Measurements from ENCODE around the gene ARSK.
"Not testable (repeated sequence)": the region's sequence is repeated elsewhere in the genome, so short reads cannot be mapped to it uniquely, and the experiment has no call there.

ARSK gene

GRCh38 chr5:95623706-95624105 is 68.8 kb downstream of the ARSK start:
- DNase-seq = no peak

DNA sequence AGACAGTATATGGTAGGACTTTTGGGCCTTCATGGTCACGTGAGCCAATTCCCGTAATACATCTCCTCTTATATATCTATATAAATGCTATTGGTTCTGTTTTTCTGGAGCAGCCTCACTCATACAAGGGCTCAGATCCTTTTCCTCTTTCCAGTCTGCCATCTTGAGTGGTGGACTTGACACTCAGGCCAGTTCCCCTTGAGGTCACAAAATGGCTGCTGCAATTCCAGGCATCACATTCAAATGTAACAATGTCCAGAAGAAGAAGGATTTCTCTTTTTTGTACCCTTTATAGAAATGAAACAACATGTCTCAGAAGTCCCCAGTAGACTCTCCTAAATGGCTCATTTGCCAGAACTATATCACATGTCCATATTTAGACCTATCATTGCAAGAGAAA is 69.5 kb downstream of the ARSK start:
- DNase-seq = no peak

- no peak for DNase-seq
Measured at GRCh38 chr5:95626701-95627100, 71.8 kb downstream of the ARSK start.

GRCh38 chr5:95627971-95628810 is 73.3 kb downstream of the ARSK start:
- no peak for DNase-seq

GRCh38 chr5:95628933-95629332 is 74.0 kb downstream of the ARSK start:
- no peak for DNase-seq

GRCh38 chr5:95630394-95630917 is 75.6 kb downstream of the ARSK start:
- DNase-seq = no peak

DNA sequence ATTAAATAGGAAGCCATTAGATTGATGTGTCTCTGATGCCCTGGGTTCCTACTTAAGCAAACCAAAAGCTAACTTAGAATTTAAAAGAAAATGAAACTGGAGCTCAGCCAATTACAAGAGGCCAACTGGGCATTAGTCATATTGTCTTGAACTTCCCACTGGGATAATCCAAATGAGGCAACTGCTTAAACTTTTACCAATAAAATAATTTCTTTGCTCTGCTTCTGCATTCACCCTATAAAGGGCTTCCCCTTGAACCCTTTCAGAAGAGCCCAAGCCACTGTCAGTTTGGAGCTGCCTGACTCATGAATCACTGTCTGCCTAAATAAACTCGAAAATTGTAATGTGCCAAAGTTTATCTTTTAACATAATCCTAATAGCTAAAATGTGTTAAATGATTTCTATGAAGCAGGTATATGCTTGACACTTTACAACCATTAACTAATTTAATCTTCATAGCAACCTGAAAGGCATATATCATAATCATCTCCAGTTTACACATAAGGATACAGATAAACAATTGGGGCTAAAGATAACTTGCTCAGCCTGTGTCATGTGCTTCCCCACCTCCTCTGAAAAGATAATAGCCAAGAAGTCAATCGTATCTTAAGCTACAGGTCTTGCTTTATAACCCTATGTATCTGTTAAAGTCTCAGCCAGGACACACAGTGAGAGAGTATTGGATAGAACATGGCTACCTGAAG is 76.5 kb downstream of the ARSK start:
- DNase-seq = no peak

GRCh38 chr5:95631991-95632675 is 77.2 kb downstream of the ARSK start:
- DNase-seq = no peak

DNA sequence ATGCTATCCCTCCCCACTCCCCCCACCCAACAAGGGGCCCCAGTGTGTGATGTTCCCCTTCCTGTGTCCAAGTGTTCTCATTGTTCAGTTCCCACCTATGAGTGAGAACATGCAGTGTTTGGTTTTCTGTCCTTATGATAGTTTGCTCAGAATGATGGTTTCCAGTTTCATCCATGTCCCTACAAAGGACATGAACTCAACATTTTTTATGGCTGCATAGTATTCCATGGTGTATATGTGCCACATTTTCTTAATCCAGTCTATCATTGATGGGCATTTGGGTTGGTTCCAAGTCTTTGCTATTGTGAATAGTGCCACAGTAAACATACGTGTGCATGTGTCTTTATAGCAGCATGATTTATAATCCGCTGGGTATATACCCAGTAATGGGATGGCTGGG is 78.0 kb downstream of the ARSK start:
- not testable (repeated sequence) for DNase-seq

DNA sequence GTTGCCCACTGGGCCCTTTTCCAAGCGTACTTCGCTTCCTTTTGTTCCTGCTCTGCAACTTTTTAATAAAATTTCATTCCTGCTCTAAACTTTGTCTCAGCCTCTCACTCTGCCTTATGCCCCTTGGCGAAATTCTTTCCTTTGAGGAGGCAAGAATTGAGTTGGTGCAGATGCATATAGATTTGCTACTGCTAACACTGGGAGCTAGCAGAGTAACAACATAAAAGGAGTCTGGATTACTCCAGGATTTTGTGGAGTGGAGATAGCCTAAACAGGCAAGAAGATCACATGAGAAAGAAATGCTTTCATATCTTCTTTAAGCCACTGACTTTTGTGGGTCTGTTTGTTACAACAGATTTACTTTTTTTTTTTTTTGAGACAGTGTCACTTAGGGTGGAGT is 78.8 kb downstream of the ARSK start:
- no peak for DNase-seq

DNA sequence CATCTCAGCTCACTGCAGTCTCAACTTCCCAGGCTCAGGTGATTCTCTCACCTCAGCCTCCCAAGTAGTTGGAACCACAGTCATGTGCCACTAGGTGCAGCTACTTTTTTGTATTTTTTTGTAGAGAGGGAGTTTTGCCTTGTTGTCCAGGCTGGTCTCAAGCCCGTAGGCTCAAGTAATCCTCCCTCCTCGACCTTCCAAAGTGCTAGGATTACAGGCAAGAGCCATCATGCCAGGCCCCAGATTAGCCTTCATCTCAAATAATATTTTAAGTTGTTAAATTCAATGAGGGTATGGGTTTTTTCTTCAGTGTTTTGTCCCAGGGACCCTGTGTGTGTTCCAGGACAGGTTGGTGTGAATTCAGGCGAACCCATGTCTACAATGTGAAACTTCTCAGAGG is 79.2 kb downstream of the ARSK start:
- no peak for DNase-seq

DNA sequence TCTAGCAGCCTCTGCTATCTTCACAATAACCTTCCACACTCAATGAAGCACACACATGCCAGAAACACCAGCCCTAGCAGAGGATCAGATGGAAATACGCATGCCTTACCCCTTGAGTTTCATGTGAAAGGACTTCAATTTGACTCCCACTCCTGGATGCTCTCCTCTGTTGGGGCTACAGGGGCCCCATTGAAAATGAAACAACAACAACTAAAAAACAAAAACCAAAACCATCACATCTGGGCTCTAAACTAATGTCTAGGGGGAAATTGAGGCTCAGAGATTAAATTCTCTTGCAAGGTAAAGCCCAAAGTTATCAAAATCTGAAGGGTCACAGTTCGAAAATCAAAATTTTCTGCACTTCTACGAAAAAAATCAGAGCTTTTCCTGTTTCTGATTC is 83.7 kb downstream of the ARSK start:
- no peak for DNase-seq

DNA sequence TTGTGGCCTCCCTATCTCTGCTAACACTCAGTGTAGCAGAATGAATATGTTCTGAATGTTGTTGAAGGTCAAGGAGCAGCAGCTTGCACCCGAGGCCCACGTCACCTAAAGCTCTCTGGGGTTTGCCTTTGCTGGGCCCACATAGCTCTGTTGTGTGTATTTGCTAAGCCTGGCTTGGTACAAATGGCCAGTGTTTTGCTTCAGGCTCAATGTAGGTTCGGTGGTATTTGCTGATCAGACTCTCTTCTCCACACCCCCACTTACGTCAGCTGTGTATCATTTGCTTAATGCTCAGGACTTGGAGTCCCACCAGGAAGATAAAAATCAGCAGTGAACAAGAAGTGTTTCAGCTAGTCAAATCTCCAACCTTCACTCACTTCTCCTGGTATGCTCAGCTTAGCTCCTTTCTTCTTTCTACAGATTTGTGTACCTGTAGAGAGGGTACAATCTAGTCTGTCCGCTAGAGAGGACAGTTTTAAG is 86.9 kb downstream of the ARSK start:
- DNase-seq = no peak

DNA sequence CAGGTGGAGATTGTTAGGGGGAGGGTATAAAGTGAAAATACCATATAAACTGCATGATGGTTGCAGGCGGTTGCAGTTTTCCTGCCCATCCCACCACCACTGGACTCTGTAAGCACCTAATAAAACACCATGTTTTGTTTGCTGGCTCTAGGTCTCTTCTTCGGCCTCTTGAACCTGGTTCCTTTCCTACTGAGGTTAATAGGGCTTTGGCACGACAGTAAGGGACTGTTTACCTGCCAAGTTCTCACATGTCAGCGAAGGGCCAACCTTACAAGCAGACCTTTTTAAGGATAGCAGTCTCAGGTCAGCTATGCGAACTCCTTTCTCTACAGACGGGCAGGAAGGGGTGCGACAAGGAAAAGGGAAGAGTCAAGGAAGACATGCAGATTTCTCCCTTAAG is 88.3 kb downstream of the ARSK start:
- no peak for DNase-seq

DNA sequence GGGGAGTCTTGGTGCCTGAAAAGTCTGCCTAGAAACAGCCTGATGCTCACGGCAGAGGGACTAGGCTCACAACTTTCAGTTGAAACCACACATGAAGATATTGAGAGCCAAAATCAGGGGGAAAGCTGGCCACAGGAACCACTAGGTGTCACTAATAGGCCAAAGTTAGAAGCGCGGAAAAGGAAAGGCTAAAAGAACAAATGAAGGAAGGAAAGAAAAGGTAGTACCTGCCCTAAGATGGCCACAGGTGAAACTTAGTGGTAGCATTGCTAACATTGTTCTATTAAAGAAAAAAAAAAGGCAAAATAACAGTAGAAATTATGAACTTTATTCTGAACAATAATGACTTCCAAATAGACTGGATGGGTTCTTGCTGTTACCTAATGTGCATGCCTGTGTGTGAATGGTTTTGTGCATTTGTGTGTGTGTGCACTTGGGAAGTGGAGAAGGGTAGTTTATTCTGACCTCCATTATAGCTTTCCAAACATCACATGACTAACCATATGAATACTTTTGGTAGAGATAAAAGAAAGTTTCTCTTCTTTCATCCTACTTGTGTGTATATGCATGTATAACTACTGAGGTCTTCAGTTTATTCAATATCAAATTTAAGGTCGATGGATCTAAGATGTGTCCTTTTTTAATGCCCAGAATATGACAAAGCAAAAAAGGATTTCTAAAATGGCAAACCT is 89.6 kb downstream of the ARSK start:
- no peak for DNase-seq

- DNase-seq = not testable (repeated sequence)
Measured at GRCh38 chr5:95646226-95646568, 91.3 kb downstream of the ARSK start.

GRCh38 chr5:95646569-95647431 is 91.9 kb downstream of the ARSK start, which contains the start of gene RFESD:
Gene RFESD, plus strand, starts transcription at chr5:95646777. Its CDS starts 5,495 bp downstream, at chr5:95652272.
- peak; percentile 36 for DNase-seq

DNA sequence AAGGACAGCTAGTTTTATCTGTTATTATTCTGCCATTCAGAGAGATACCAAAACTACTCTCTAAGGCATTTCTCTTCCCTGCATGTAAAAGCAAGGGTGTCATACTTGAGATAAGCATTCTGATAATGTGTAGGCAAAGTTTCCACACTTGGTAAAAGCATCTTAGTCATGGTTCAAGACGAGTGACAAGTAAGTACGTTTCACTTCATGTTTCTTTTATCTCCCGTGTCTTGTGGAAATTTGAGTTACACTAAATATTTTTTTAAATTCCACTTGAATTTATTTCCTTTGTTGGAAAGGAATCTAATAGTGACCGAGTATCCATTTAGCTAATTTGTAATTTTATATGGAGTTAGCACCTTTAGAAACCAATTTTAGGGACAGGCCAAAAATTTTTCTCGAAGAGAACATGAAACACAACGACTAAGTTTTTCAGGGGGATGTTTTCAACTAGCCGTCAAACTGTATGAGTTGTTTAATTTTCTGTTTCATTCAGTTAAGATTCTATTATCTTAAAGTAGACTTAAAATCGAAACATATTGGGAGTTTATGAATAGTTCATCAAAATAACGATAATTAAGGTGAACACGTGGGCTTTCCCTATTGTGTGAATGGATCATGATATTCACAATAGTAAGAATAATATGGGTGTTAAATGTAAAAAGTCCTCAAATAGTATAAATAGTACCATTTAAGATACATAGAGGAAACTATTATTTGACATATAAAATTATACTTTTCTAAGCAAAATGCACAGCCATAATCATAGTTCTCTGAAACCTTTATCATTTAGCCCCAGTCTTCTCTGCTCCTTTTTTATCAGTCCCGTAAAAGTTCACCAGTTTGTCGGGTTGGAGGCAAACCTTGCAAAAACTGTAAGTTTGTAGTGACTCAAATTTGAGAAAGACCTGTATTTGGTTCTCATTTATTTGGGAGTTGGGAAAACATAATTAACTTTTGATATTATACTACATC is 93.3 kb downstream of the ARSK start:
- DNase-seq = no peak

- no peak for DNase-seq
Measured at GRCh38 chr5:95649274-95649673, 94.4 kb downstream of the ARSK start.

DNA sequence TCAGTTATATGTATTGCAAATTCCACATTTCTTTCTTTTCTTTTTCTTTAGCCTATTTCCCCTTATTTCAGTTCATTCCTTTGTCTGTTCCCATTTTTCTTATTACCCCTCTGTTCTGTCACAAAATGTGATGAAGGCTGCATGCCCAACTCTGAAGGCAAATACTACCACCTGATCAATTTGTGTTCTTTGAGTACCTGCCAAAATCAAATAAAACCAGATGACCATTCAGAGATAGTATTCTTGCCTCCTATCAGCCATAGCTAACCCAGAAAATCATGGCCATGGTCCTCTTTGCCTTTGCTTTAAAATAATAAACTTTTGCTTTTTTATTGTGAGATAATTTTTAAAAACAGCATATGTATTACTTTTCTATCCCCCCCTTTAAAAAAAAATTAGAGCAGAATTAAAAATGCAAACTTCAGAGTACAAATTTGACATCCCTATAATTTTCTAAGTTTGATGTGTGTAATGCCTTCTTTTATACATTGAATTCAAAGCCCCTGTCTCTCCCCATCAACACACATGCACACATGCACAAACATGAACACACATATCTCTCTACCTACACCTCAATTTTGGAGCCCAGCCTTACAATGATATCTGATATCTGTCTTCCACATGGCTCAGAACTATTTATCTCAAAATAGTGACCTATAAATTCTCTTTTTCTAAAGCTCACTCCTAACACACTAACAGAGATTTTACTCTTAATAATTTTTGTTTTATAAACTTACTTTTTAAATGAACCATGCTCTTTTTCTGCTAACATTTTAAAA is 95.1 kb downstream of the ARSK start:
- DNase-seq = no peak

Measured in NCI-H187 treated with DMSO at 0.1 percent for 48 hours (cell line).